Stimulated activated CD8-positive, alpha-beta memory T cell treated with anti-CD3 and anti-CD28 coated beads, Interleukin-2, amount 100 ng/mL, for 48 hours (primary cell): ENCODE results near the gene ADM5.
A peak's percentile ranks its signal among the peaks of the same experiment; 100 is the strongest.

ENCODE experiments used
- DNase-seq, 2 donors: peaks; one replicate each; pipeline ENCODE4 v3.0.0-alpha.2; 2020; ENCODE audit warnings: low read depth in 2 of 2

ADM5 gene

GRCh38 chr19:49658566-49659442, 30.6 kb upstream of the ADM5 start:
- no peak for DNase-seq

GRCh38 chr19:49660338-49660961, 28.9 kb upstream of the ADM5 start:
- no peak for DNase-seq

- DNase-seq: no peak
Measured at GRCh38 chr19:49662011-49662410, 27.4 kb upstream of the ADM5 start.

- DNase-seq: no peak
Measured at GRCh38 chr19:49663224-49663623, 26.2 kb upstream of the ADM5 start.

GRCh38 chr19:49664171-49665035, 25.0 kb upstream of the ADM5 start:
- DNase-seq: peak; percentile 92 to 96

- no peak for DNase-seq
Measured at GRCh38 chr19:49665036-49665350, 24.4 kb upstream of the ADM5 start.

DNA sequence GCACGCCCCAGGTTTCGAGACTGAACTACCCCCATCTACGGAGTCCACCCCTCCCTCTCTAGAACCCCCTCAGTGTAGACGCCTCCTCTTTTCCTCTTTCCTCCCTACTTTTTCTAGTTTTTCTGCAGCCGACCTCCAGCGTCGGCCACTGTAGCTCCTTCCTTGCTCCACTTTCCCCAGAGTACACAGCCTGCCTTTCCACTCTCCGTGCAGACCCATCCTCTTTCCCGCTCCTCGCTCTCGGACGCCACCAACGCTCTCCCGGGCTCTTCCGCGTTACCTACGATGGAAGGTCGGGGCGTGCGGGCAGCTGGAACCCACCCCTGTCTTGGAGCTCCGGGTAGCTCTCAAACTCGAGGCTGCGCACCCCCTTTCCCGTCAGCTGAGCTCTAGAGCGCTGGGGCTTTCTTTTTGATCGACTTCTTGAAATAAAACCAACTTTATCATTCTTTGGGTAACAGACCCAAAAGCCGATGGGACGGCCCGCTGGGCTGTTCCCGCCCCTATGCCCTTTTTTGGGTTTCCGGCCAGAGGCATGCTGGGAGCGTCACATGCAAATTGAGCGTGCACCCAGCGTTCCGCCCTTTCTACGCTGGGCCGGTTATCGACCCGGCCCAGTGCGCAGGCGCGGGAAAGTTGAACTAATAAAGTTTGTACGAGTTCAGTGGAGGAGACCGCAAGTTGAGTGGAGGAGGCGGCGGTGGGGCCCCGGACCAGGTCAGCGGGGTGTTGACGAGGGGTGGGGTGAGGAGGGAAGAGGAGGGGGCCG, 23.9 kb upstream of the ADM5 start, which contains the start of the genes BCL2L12 and IRF3:
BCL2L12 (plus strand) TSS at position 583 of the 769 bp plus-strand sequence. CDS start 760 bp downstream, outside the sequence.
IRF3 (minus strand) TSS at position 507 of the 769 bp plus-strand sequence. CDS start 1,019 bp downstream, outside the sequence.
- DNase-seq: peak; percentile 98 to 99

DNA sequence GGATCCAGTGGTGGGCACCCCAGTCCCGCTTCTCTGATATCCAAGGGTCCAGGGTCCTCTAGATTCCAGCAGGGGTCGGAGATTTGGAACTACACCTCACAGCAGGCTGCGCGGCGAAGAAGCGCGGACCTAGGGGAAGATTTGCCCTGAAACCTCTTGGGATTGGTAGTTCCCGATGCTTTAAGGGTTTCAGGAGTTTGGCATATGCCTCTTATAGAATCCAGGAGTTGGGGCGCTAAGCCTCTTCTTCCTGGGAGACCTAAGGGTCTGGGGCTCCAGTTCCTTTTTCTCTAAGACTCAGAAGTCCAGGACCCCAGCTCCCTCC, 23.3 kb upstream of the ADM5 start:
- no peak for DNase-seq

GRCh38 chr19:49667473-49667872, 21.9 kb upstream of the ADM5 start:
- no peak for DNase-seq

GRCh38 chr19:49669516-49669915, 19.9 kb upstream of the ADM5 start:
- DNase-seq: no peak

GRCh38 chr19:49672131-49672919, 17.1 kb upstream of the ADM5 start:
- DNase-seq: peak; percentile 68 to 70

DNA sequence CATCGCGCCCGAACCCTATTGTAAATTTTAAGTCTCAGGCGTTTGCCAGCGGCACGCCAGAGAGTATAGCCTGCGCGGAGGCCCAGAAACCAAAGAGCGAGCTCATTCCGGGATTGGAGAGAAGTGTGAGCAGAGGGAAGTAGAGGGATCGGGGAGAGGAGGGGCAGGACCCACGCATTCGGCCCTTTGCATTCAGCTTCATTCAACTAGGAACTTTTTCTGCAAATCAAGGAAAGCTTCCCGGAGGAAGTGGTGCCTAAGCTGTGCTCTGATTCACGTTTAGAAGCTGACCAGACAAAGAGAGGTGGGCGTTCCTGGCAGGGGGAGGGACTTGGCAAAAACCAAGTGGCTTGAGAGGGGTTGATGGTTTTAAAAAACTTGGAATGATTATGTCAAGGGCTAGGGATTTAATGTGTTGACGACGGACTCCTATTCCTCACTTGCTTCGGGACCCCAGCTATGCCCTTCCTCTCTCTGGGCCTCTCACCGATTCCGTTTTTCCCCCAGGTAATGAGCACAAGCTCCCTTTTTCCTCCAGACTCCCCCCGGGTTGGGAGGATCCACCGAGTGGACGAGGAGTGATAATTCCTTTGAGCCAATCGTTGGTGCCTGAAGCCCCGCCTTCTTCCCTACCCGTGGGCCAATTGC, 13.1 kb upstream of the ADM5 start:
- DNase-seq: peak; percentile 45 to 63

- DNase-seq: peak; percentile 95 to 99
Measured at GRCh38 chr19:49676784-49677230, 12.6 kb upstream of the ADM5 start.

DNA sequence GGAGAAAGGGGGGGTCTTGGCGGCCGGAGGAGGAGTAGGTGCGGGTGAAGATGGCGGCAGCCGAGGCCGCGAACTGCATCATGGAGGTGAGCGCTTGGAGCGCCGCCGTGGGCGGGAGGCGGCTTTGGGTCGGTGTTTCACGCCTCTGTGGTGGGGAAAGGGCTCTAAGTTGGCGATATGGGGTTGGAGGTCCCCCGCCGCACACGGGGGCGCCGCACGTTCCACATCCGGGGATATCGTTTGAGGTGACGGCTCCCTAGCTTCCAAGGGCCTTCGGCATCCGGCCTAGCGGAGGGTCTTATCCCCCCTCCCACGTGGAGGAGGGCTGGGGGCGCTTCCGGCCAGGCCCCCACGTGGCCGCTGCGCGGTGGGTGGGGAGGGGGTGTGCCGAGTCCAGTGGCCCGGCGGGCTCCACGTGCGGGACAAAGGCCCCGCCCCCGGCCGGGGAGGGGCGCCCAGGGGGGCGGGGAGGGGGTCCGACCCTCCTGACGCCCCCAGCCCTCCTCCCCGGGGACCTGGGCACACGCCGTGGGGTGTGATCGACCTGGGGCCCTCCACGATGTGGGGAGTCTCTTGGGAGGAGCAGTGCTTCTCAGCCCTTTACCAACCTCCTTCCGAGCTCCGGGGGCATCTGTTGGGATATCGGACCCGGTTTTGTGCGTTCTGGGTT, 12.0 kb upstream of the ADM5 start, which contains the start of gene PRMT1:
PRMT1 (plus strand) TSS at position 41 of the 670 bp plus-strand sequence; CDS start at position 51, 10 bp downstream.
- DNase-seq: peak; percentile 34 to 49

- DNase-seq: peak; percentile 60 to 63
Measured at GRCh38 chr19:49677901-49678674, 11.3 kb upstream of the ADM5 start.

DNA sequence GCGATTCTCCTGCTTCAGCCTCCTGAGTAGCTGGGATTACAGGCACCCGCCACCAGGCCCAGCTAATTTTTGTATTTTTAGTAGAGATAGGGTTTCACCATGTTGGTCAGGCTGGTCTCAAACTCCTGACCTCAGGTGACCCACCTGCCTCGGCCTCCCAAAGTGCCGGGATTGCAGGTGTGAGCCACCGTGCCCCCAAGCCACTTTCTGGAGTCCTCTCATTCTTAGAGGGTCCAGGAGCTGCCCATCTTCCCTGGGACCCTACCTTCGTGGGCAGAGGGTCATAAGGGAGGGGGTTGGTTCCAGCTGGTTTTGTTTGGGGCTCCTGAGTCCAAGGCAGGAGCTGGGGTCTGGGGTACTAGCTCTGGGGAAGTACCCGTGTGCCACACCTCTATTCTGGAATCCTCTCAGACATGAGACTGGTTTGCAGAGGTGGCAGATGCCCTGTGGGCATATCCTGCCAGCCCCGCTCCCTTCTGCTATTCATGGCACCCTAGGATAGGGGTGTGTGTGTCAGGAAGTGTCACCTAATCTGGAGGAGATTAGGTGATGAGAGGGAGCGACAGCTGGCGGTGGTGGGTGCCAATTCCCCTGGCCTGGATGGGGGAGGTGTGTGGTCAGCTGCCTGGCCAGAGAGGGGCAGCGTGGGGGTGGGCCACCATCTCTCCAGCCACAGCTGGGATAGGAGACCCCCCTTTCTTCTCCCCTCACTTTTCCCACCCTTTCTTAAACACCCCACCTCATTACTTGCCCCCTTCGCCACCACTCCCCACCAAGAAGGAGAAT, 10.2 kb upstream of the ADM5 start:
- no peak for DNase-seq

DNA sequence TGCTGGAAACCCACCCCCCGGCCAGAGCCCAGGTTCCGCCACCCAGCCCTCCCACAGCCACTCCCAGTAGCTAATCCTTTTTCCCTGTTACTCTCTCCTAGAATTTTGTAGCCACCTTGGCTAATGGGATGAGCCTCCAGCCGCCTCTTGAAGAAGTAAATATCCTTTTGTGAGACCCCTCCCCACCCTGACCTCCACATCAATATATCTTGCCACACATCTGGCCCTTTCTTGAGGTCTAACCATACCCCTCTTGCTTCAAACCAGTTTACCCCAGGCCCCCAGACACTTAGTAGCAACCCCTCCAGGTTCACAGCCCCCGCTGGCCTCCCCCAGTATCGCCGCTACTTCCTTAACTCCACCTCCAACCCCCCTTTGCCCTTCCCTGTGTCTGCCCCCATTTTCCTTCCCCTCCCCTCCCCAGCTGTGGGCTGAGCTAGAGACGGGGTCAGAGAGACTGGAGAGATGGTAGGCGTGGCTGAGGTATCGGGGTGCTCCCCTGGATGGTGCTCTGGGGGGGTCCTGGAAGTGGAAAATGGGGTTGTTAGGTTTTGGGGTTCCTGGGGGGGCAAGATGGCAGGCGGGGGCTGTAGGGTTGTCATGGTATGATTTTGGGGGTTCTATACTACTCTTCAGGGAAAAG, 9.5 kb upstream of the ADM5 start:
- no peak for DNase-seq
